ENCODE measurements around the gene USP17L25.
"Not testable (repeated sequence)": the region's sequence is repeated elsewhere in the genome, so short reads cannot be mapped to it uniquely, and the experiment has no call there.

USP17L25 gene, protein sequence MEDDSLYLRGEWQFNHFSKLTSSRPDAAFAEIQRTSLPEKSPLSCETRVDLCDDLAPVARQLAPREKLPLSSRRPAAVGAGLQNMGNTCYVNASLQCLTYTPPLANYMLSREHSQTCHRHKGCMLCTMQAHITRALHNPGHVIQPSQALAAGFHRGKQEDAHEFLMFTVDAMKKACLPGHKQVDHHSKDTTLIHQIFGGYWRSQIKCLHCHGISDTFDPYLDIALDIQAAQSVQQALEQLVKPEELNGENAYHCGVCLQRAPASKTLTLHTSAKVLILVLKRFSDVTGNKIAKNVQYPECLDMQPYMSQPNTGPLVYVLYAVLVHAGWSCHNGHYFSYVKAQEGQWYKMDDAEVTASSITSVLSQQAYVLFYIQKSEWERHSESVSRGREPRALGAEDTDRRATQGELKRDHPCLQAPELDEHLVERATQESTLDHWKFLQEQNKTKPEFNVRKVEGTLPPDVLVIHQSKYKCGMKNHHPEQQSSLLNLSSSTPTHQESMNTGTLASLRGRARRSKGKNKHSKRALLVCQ

DNA sequence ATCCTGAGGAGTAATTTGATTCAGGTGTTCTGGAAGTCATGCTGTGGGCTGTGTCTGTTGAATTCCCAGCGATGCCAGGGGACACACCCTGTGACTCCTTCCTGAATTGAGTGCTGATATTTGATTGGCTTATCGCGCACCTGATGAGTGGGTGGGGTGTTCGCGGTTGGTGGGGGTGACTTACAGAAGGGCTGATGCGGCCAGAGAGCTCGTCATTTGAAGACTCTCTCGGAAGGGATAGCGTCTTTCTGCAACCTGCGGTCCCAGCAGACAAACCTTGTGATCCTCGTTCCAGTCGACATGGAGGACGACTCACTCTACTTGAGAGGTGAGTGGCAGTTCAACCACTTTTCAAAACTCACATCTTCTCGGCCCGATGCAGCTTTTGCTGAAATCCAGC lies at the start of gene USP17L25:
Gene USP17L25, plus strand, starts transcription at position 301 of the 400 bp plus-strand sequence. Its CDS starts 0 bp downstream, at position 301.
- H3K27ac ChIP-seq = not testable (repeated sequence)

DNA sequence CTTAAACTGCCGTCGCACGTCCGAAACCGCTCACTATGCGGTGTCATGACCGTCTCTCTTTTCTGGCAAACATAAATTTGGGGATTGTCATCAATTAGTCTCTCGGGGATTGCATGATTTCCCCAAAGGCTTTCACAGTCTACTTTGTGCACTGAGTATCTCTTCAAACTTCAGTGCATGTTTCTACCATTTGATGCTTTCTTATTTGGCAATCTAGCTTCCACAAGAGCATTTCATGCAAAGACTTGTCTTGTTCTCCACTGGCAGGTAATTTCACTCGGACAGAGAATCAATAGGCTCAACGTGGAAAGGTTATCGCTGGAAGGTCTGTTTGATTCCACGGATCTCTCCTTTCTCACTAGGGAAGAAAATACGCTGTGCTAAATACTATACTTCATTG lies 5.5 kb upstream of the USP17L25 start:
- H3K27ac ChIP-seq; DNase-seq (ENCODE audit: low read depth, low spot score): not testable (repeated sequence)

More for the DNA sequence above, at the start of gene USP17L25:
- DNase-seq (ENCODE audit: low read depth, low spot score) = not testable (repeated sequence)

DNA sequence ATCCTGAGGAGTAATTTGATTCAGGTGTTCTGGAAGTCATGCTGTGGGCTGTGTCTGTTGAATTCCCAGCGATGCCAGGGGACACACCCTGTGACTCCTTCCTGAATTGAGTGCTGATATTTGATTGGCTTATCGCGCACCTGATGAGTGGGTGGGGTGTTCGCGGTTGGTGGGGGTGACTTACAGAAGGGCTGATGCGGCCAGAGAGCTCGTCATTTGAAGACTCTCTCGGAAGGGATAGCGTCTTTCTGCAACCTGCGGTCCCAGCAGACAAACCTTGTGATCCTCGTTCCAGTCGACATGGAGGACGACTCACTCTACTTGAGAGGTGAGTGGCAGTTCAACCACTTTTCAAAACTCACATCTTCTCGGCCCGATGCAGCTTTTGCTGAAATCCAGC lies 4.8 kb upstream of the USP17L25 start, which contains the start of gene USP17L24:
Gene USP17L24, plus strand, starts transcription at position 301 of the 400 bp plus-strand sequence. Its CDS starts 0 bp downstream, at position 301.
- DNase-seq (ENCODE audit: low read depth, low spot score) = not testable (repeated sequence)

DNA sequence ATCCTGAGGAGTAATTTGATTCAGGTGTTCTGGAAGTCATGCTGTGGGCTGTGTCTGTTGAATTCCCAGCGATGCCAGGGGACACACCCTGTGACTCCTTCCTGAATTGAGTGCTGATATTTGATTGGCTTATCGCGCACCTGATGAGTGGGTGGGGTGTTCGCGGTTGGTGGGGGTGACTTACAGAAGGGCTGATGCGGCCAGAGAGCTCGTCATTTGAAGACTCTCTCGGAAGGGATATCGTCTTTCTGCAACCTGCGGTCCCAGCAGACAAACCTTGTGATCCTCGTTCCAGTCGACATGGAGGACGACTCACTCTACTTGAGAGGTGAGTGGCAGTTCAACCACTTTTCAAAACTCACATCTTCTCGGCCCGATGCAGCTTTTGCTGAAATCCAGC lies 4.6 kb downstream of the USP17L25 start, which contains the start of gene USP17L26:
Gene USP17L26, plus strand, starts transcription at position 301 of the 400 bp plus-strand sequence. Its CDS starts 0 bp downstream, at position 301.
- not testable (repeated sequence) for H3K27ac ChIP-seq; DNase-seq (ENCODE audit: low read depth, low spot score)

More for the DNA sequence above, 4.8 kb upstream of the USP17L25 start, which contains the start of gene USP17L24:
- H3K27ac ChIP-seq = not testable (repeated sequence)

DNA sequence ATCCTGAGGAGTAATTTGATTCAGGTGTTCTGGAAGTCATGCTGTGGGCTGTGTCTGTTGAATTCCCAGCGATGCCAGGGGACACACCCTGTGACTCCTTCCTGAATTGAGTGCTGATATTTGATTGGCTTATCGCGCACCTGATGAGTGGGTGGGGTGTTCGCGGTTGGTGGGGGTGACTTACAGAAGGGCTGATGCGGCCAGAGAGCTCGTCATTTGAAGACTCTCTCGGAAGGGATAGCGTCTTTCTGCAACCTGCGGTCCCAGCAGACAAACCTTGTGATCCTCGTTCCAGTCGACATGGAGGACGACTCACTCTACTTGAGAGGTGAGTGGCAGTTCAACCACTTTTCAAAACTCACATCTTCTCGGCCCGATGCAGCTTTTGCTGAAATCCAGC lies 9.4 kb downstream of the USP17L25 start, which contains the start of gene USP17L5:
Gene USP17L5, plus strand, starts transcription at position 301 of the 400 bp plus-strand sequence. Its CDS starts 0 bp downstream, at position 301.
- not testable (repeated sequence) for DNase-seq (ENCODE audit: low read depth, low spot score); H3K27ac ChIP-seq

DNA sequence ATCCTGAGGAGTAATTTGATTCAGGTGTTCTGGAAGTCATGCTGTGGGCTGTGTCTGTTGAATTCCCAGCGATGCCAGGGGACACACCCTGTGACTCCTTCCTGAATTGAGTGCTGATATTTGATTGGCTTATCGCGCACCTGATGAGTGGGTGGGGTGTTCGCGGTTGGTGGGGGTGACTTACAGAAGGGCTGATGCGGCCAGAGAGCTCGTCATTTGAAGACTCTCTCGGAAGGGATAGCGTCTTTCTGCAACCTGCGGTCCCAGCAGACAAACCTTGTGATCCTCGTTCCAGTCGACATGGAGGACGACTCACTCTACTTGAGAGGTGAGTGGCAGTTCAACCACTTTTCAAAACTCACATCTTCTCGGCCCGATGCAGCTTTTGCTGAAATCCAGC lies 14.1 kb downstream of the USP17L25 start, which contains the start of gene USP17L27:
Gene USP17L27, plus strand, starts transcription at position 301 of the 400 bp plus-strand sequence. Its CDS starts 0 bp downstream, at position 301.
- not testable (repeated sequence) for H3K27ac ChIP-seq; DNase-seq (ENCODE audit: low read depth, low spot score)

DNA sequence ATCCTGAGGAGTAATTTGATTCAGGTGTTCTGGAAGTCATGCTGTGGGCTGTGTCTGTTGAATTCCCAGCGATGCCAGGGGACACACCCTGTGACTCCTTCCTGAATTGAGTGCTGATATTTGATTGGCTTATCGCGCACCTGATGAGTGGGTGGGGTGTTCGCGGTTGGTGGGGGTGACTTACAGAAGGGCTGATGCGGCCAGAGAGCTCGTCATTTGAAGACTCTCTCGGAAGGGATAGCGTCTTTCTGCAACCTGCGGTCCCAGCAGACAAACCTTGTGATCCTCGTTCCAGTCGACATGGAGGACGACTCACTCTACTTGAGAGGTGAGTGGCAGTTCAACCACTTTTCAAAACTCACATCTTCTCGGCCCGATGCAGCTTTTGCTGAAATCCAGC lies 18.9 kb downstream of the USP17L25 start, which contains the start of gene USP17L28:
Gene USP17L28, plus strand, starts transcription at position 301 of the 400 bp plus-strand sequence. Its CDS starts 0 bp downstream, at position 301.
- not testable (repeated sequence) for DNase-seq (ENCODE audit: low read depth, low spot score); H3K27ac ChIP-seq

DNA sequence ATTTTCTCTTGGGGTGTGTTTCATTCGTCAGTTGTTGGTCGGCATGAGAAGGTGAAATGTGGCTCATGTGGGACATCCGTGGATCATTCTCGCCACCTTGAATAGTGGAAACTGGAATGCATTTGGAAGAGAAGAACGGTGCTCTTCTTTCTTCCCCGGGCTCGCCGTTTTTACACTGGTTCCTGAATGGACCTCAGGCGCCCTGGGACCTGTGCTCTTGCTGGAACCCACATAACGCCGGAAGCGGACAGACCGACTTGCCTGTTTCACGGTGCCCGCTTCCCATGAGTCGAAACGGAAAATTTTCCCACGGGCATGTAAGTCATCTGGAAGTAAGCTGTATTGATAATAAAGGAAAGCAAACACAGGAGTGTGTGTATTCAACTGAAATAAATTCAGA lies 21.2 kb downstream of the USP17L25 start:
- not testable (repeated sequence) for DNase-seq (ENCODE audit: low read depth, low spot score); H3K27ac ChIP-seq

DNA sequence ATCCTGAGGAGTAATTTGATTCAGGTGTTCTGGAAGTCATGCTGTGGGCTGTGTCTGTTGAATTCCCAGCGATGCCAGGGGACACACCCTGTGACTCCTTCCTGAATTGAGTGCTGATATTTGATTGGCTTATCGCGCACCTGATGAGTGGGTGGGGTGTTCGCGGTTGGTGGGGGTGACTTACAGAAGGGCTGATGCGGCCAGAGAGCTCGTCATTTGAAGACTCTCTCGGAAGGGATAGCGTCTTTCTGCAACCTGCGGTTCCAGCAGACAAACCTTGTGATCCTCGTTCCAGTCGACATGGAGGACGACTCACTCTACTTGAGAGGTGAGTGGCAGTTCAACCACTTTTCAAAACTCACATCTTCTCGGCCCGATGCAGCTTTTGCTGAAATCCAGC lies 23.6 kb downstream of the USP17L25 start, which contains the start of gene USP17L29:
Gene USP17L29, plus strand, starts transcription at position 301 of the 400 bp plus-strand sequence. Its CDS starts 0 bp downstream, at position 301.
- DNase-seq (ENCODE audit: low read depth, low spot score); H3K27ac ChIP-seq: not testable (repeated sequence)

DNA sequence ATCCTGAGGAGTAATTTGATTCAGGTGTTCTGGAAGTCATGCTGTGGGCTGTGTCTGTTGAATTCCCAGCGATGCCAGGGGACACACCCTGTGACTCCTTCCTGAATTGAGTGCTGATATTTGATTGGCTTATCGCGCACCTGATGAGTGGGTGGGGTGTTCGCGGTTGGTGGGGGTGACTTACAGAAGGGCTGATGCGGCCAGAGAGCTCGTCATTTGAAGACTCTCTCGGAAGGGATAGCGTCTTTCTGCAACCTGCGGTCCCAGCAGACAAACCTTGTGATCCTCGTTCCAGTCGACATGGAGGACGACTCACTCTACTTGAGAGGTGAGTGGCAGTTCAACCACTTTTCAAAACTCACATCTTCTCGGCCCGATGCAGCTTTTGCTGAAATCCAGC lies 33.1 kb downstream of the USP17L25 start, which contains the start of gene USP17L30:
Gene USP17L30, plus strand, starts transcription at position 301 of the 400 bp plus-strand sequence. Its CDS starts 0 bp downstream, at position 301.
- DNase-seq (ENCODE audit: low read depth, low spot score); H3K27ac ChIP-seq: not testable (repeated sequence)

DNA sequence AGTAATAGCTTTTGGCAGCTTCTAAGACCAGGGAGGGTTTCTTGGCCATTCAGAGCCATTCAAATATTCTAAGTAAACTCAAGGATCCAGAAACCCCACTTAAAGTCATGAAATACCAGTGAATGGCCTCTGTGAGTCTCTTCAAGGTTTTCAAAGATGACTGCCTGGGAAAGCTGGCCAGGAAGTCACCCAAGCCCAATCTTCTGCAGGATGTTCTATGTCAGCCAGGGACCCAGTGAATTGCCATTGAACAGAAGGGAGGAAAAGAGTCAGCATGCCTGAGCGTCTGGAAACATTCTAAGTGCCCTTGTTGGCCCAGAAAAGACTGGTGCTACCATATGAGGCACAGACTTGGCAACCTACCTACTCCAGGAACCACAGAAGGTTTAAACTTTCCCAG lies 50.2 kb downstream of the USP17L25 start:
- not testable (repeated sequence) for DNase-seq (ENCODE audit: low read depth, low spot score); H3K27ac ChIP-seq
